Body of pancreas (tissue), 4 donors: ENCODE data around the gene CPN2. TPM values are rescaled to one million over a fixed set of nuclear protein-coding genes. Genes with fewer than 3 reads are reported as not detected.
A peak's percentile ranks its signal among the peaks of the same experiment; 100 is the strongest.

ENCODE experiments used
- ATAC-seq: fragments of 150-250 bp; one replicate; pipeline ENCODE4 v1.9.1; 2016
- DNase-seq, 4 donors: peaks; one replicate each; pipeline ENCODE4 v3.0.0-alpha.2; 2019
- H3K27ac ChIP-seq, 4 donors: fragments of 200-600 bp; sonication (generic); 1 replicate in 3 of 4; 2 replicates in 1 of 4; pipeline versions ENCODE4 v1.5.1 to v1.6.1; 2016 to 2019; ENCODE audit warnings: mild to moderate bottlenecking in 1 of 4, mixed read lengths in 1 of 4, moderate library complexity in 1 of 4
- H3K27me3 ChIP-seq, 2 donors: fragments of 200-600 bp; sonication (generic); one replicate each; pipeline ENCODE4 v1.6.0; 2016; ENCODE audit warnings: mild to moderate bottlenecking in 1 of 2
- H3K36me3 ChIP-seq, 2 donors: fragments of 200-600 bp; sonication (generic); replicated peaks in 1 of 2; 2 replicates each; pipeline ENCODE4 v1.5.1; 2016; ENCODE audit warnings: low read depth in 2 of 2; ENCODE audit not compliant: insufficient read depth in 1 of 2
- H3K4me1 ChIP-seq: fragments of 200-600 bp; sonication (generic); one replicate; pipeline ENCODE4 v1.6.0; 2016
- H3K4me3 ChIP-seq, 2 donors: fragments of 200-600 bp; sonication (generic); 1 replicate in 1 of 2; 2 replicates in 1 of 2; pipeline ENCODE4 v1.5.1; 2016 to 2019
- H3K9me3 ChIP-seq, 3 donors: fragments of 200-600 bp; sonication (generic); 1 replicate in 2 of 3; 2 replicates in 1 of 3; pipeline ENCODE4 v1.5.1; 2016
- POLR2A ChIP-seq, 3 donors: fragments of 450-650 bp; IDR thresholded peaks; one replicate each; pipeline ENCODE4 v1.6.1; 2016; ENCODE audit warnings: antibody characterized with exemption in 3 of 3, mild to moderate bottlenecking in 2 of 3
- WGBS, 2 donors: methylation state at CpG; one replicate each; pipeline ENCODE4 v1.1.5; 2017; 5-methylcytosine and 5-hydroxymethylcytosine counted together
- intact Hi-C: fragments of 100-400 bp; cut with DNase I; formaldehyde crosslinking; loops from one replicate; pipeline ENCODE4 v1.15.1; 2023
- total RNA-seq, 2 donors: library from RNA; depleted of rRNA; stranded (reverse); fragments of >200 nt; gene quantifications; one replicate each; pipeline ENCODE4 v1.1.0, GENCODE V29; 2016
- TF ChIP-seq, protein P1 (sequence below), 7 experiments: fragments of 450-650 bp in 4 of 7; fragments of 200-600 bp in 3 of 7; sonication (generic) in 3 of 7; IDR thresholded peaks; one replicate each; pipeline ENCODE4 v1.5.1; 2016 to 2019; ENCODE audit warnings: antibody characterized with exemption in 7 of 7

Gene CPN2
- total RNA-seq, 2 donors from 2014 or later: not detected

DNA sequence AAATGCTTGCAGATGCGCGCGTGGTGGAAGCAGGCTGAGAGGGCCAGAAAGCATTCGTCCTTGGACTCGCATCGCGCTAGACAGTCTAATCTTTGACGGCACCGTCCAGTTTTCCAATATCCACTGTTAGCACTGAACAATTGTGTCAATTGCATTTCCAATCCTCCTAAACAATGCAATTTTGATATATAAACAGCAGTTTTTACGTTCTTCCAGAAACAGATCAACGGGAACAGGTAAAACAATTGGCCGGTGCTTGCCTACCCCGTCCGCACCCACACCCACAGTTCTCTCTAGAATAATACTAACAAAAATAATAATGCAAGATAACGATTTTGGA lies 17.2 kb downstream of the CPN2 start:
- no peaks in the 10 kb centered on the region for H3K9me3 ChIP-seq
- ATAC-seq: no peak
- intact Hi-C loops: loop anchor here (10.0 kb wide), 1 partner anchor 669 kb away; no protein-coding TSS in a partner anchor
- H3K27me3 ChIP-seq: peaks cover 0 to 5% of the 10 kb centered on the region in 2 donors
- no peaks in the 10 kb centered on the region for H3K36me3 ChIP-seq
- WGBS, 2 donors: 20 to 21% methylated on average over 15 of the region's 15 CpGs
- no peak for DNase-seq
- no peak overlapping the region for H3K4me3 ChIP-seq
- TF ChIP-seq, protein P1, sequence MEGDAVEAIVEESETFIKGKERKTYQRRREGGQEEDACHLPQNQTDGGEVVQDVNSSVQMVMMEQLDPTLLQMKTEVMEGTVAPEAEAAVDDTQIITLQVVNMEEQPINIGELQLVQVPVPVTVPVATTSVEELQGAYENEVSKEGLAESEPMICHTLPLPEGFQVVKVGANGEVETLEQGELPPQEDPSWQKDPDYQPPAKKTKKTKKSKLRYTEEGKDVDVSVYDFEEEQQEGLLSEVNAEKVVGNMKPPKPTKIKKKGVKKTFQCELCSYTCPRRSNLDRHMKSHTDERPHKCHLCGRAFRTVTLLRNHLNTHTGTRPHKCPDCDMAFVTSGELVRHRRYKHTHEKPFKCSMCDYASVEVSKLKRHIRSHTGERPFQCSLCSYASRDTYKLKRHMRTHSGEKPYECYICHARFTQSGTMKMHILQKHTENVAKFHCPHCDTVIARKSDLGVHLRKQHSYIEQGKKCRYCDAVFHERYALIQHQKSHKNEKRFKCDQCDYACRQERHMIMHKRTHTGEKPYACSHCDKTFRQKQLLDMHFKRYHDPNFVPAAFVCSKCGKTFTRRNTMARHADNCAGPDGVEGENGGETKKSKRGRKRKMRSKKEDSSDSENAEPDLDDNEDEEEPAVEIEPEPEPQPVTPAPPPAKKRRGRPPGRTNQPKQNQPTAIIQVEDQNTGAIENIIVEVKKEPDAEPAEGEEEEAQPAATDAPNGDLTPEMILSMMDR (IDR thresholded peaks at IDR 0.05): no peak
- TF ChIP-seq POLR2A (IDR thresholded peaks at IDR 0.05): no peak
- peaks cover 23% of the 10 kb centered on the region for H3K4me1 ChIP-seq
- H3K27ac ChIP-seq: no peak overlapping the region

DNA sequence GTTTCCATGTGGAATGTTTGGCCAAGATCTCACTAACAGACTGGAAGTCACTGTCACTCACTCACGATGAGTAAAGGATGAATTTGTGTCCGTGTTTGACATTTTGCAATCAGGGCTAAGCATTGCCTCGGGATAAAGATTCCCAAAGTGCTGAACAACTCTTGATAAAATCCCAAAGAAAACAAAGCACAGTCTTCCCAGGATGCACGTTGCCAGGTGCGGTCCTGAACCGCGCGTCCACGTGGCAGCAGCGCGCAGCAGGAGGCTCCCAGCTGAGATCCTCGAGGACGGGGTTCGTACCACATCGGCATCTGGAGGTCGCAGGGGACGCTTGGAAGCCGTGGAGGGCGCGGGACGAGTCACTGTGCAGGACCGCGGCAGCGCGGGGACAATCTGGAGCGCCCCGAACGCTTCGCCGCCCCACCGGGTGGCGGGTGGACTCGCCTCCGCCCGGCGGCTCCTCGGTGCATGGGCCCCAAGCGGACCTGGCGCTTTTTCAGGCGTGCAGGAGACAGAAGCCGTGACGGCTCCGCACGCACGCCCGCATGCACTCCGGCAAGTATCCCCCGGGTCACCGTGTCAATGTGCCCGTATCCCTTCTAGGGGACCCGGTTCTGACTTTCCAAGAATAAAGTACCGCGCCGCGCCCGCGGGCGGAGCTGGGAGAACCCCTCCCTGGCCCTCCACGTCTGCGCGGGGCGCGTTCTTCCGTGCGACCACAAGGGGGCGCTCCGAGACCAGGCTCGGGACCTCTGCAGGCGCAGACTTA lies 17.7 kb downstream of the CPN2 start:
- peak; percentile 91 for ATAC-seq
- no peak for TF ChIP-seq POLR2A (IDR thresholded peaks at IDR 0.05)
- TF ChIP-seq, protein P1 (IDR thresholded peaks at IDR 0.05): peak; percentile 95 to 99 (median 97)
- Histone ChIP-seq H3K4me3 (peak overlapping the region in 1 of 2 donors; percentile 0), H3K36me3 (no peaks in the 10 kb centered on the region), H3K27ac (no peak overlapping the region), H3K4me1 (peaks cover 23% of the 10 kb centered on the region), H3K9me3 (no peaks in the 10 kb centered on the region), H3K27me3 (peaks cover 0 to 5% of the 10 kb centered on the region in 2 donors)
- 2 to 5% methylated on average over 11 to 67 of the region's 69 CpGs for WGBS, 2 donors
- intact Hi-C loops: loop anchor here (10.0 kb wide), 1 partner anchor 669 kb away; no protein-coding TSS in a partner anchor
- peak; percentile 84 to 90 (median 86) for DNase-seq

DNA sequence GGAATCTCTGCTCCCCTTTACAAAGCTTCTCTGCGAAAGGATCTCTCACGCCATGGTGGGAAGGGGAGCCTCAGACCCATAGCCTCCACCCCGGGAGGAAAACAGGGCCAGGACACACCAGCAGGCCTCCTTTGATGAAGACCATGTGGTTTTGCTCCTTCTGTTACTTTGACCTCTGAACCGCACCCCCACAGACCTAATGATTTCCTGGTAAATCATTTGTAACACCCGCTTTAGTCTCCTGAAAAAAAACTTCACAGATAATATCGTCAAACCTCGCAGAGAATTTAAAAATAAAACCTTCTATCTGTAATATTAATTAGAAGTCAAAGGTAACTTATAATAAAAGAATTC lies 18.3 kb downstream of the CPN2 start:
- DNase-seq: no peak
- no peaks in the 10 kb centered on the region for H3K36me3 ChIP-seq
- WGBS, 2 donors: 43 to 55% methylated on average over 7 of the region's 7 CpGs
- no peak for ATAC-seq
- no peak overlapping the region for H3K4me3 ChIP-seq
- TF ChIP-seq, protein P1 (IDR thresholded peaks at IDR 0.05): no peak
- TF ChIP-seq POLR2A (IDR thresholded peaks at IDR 0.05): no peak
- H3K27ac ChIP-seq: no peak overlapping the region
- intact Hi-C loops: loop anchor here (10.0 kb wide), 1 partner anchor 668 kb away; no protein-coding TSS in a partner anchor
- H3K4me1 ChIP-seq: peaks cover 23% of the 10 kb centered on the region
- no peaks in the 10 kb centered on the region for H3K9me3 ChIP-seq
- peaks cover 0 to 5% of the 10 kb centered on the region in 2 donors for H3K27me3 ChIP-seq

DNA sequence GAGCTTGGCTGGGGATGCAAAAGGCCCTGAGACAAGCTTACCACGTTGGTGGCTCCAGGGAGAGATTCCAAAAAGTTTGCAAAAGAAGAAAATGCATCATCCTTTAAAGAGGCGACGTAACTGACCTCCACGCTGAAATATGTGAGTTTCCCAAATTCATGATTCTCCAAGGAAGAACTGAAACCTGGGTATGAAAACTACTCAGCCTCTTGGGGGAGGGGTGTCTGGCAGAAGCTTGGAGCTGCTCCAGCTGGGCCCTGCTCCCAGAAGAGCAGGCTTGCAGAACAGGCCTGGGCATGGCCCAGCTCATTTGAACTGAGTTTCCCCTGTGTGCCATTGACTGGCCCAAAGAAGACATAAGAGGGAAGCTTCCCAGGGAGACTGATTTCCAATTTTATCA lies 20.5 kb downstream of the CPN2 start:
- Histone ChIP-seq H3K27me3 (peaks cover 0 to 5% of the 10 kb centered on the region in 2 donors), H3K36me3 (no peaks in the 10 kb centered on the region), H3K27ac (no peak overlapping the region), H3K9me3 (no peaks in the 10 kb centered on the region), H3K4me3 (no peak overlapping the region), H3K4me1 (peaks cover 23% of the 10 kb centered on the region)
- intact Hi-C loops: loop anchor here (10.0 kb wide), 1 partner anchor 666 kb away; no protein-coding TSS in a partner anchor
- TF ChIP-seq, protein P1 (IDR thresholded peaks at IDR 0.05): no peak
- no peak for TF ChIP-seq POLR2A (IDR thresholded peaks at IDR 0.05)
- WGBS, 2 donors: 47 to 68% methylated on average over 4 of the region's 4 CpGs
- DNase-seq: peak; percentile 52 to 81 (median 72)
- no peak for ATAC-seq
